HG03460 (cell line): ENCODE data around the gene ACSL3.

Experiments used
- ATAC-seq: cut with Tn5 transposase; IDR thresholded peaks from one replicate; pipeline ENCODE4 v1.9.1; 2021; ENCODE audit not compliant: unreplicated experiment

The ACSL3 gene

GRCh38 chr2:222878877-222879603 is 18.2 kb downstream of the ACSL3 start:
- ATAC-seq = no peak

DNA sequence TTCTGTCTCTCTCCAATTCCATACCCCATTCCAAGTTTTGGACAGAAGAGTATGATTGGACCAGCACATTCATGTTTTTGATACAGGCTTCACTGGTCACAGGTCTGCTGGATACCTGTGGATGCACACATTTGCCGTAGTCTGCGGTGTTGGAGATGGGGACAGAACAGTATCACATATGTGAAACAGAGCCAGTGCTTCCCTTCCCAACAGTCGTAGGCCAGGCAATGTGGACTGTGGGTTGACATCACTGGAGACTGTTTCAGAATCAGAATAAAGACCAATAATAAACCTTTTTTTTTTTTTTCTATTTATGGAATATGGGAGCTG is 18.7 kb downstream of the ACSL3 start:
- ATAC-seq = no peak

DNA sequence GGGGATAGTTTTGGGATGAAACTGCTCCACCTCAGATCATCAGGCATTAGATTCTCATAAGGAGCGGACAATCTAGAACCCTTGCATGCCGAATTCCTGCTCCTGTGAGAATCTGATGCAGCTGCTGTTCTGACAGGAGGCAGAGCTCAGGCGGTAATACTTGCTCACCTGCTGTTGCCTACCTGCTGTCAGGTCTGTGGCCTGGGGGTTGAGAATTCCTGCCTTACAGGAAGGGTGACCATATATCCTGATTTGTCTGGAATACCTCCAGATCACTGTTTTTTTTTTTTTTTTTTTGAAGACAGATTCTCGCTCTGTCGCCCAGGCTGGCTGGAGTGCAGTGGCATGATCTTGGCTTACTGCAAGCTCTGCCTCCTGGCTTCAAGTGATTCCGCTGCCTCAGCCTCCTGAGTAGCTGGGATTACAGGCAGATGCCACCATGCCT is 21.7 kb downstream of the ACSL3 start:
- no peak for ATAC-seq

- no peak for ATAC-seq
Observed at GRCh38 chr2:222883420-222883819, 22.6 kb downstream of the ACSL3 start.

- no peak for ATAC-seq
Observed at GRCh38 chr2:222884114-222884771, 23.4 kb downstream of the ACSL3 start.

GRCh38 chr2:222884805-222885424 is 24.1 kb downstream of the ACSL3 start:
- no peak for ATAC-seq

- no peak for ATAC-seq
Observed at GRCh38 chr2:222887124-222887523, 26.3 kb downstream of the ACSL3 start.

- no peak for ATAC-seq
Observed at GRCh38 chr2:222888716-222889115, 27.9 kb downstream of the ACSL3 start.

DNA sequence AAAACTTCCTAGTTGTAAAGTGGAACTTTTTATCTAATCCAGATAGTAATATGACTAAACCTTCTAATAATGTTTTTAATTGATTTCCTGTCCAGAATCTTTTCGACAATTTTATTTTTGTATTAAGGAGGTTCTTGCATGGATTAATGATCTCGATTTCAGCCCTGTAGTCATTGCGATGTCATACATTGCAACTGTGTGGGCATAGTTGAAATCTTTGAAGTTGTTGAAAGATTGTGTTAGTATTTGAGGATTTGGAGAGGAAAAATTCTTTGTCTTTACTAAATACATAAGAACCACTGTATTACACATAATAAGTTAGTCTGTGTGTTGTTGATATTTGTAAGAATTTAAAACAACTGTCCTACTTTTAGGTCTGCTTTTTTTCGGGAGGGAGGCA is 31.1 kb downstream of the ACSL3 start:
- ATAC-seq = no peak

DNA sequence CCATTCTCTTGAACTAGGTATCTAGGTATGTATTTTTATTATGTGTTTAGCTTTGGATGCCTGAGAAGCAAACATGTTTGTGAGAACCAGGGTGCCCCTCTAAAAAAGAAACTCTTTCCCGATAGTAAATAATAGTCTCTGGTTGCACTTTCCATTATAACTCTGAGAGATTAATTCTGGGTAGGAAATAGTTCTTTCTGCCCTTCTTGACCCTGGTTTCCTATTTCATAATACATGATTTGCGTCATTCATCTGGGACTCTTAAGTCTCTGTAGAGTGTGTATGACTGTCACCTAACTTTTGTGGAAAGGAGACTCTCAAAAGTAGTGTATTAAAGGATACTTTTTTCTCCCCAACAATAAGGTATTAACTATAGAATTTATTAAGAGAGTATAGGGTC is 31.5 kb downstream of the ACSL3 start:
- ATAC-seq = no peak

DNA sequence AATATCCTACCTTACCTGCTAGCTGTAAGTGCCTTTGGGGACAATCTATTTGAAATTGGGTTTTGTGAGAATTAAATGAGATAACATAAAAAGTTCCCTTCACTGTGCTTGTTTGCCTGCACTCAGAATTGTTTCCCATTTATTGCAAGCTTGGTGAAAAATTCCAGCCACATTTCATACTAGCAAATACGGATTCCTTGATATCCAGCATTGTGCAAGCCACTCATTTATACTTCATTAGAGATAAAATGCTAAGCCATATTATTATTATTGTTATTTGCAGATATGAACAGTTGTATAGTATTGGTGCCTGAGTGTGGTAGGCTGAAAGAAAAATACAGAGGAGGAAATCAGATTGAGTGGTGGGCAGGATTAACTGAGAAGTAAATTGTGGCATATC is 31.9 kb downstream of the ACSL3 start:
- ATAC-seq = no peak

DNA sequence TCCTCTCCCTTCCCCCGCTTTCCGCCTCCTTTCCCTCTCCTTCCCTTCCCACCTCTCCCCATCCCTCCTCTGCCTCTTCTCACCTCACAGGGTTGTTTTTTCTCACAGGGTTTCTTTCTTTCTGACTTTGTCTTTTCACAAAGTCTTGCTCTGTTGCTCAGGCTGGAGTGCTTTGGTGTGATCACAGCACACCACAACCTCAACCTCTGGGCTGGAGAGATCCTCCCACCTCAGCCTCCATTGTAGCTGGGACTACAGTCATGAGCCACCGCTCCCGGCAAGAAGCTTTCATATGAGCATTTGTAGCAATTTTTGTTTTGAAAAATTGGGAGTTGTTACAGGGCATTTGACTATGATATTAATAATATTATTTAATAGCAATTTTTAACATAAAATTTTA is 32.9 kb downstream of the ACSL3 start:
- no peak for ATAC-seq

DNA sequence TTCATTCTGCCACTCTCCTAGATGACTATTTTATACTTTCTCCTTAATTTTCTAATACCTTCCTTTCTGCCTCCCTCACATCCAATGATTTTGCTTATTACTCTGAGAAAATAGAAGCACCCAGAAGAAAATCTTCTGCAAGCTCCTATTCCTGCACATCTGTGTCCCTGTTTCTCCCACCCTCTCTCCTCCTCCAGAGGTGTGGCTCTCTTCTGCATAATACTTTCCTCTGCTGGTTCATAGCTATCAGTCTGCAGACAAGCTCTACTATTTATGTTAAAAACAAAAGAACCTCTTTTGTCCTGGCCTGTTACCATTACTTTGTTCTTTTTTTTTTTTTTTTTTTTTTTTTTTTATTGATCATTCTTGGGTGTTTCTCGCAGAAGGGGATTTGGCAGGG is 34.3 kb downstream of the ACSL3 start:
- no peak for ATAC-seq

- no peak for ATAC-seq
Observed at GRCh38 chr2:222897898-222898297, 37.1 kb downstream of the ACSL3 start.

GRCh38 chr2:222899413-222900181 is 38.8 kb downstream of the ACSL3 start:
- no peak for ATAC-seq

GRCh38 chr2:222900354-222900753 is 39.5 kb downstream of the ACSL3 start:
- no peak for ATAC-seq

DNA sequence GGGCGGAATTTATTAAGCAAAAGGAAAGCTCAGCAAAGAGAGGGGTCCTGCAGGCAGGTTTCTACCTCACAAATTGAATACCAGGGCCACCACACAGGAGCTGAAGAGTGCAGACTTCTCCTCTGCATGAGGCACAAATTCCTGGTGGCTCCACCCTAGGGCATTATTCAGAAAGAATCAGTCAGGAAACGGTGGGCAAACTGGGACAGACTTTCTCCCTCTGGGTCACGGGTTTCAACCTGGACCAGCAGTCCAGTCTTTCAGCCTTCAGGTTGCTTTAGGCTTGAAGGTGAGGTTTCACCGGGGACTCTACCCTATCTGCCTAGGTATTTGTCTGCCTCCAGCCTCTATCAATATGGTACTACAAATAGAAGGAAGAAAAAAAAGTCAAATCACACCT is 41.8 kb downstream of the ACSL3 start:
- no peak for ATAC-seq

DNA sequence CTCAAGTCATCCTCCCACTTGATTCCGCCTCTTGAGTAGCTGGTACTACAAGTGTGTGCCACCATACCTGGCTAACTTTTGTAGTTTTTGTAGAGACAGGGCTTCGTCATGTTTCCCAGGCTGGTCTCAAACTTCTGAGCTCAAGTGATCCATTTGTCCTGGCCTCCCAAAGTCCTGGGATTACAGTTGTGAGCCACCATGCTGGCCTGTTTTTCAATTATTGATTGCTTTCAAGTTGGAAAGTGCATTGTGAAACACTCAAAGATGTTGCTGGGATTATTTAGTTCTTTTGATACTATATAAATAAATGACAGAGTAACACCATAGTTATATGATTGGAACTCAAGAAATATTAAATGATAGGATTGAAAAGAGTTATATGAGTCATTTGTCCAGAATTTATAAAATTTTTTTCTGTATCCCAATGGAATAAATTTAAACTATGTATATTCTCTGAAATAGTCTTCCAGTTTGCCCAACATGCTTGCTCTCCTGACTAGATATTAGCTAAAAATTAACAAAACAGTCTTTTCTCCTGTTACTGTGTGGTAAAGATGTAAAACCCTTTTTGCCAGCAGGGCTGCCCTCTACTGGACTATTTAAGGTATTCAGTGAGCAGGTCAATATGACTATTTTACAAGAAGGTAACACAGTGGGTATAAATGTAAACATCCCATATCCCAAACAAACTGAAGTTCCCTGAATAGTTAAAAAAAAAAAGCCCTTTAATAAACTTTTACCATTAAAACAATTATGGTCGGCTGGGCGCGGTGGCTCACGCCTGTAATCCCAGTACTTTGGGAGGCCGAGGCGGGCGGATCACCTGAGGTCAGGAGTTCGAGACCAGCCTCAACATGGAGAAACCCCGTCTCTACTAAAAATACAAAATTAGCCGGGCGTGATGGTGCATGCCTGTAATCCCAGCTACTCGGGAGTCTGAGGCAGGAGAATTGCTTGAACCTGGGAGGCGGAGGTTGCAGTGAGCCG is 42.7 kb downstream of the ACSL3 start:
- ATAC-seq = peak; percentile 84

DNA sequence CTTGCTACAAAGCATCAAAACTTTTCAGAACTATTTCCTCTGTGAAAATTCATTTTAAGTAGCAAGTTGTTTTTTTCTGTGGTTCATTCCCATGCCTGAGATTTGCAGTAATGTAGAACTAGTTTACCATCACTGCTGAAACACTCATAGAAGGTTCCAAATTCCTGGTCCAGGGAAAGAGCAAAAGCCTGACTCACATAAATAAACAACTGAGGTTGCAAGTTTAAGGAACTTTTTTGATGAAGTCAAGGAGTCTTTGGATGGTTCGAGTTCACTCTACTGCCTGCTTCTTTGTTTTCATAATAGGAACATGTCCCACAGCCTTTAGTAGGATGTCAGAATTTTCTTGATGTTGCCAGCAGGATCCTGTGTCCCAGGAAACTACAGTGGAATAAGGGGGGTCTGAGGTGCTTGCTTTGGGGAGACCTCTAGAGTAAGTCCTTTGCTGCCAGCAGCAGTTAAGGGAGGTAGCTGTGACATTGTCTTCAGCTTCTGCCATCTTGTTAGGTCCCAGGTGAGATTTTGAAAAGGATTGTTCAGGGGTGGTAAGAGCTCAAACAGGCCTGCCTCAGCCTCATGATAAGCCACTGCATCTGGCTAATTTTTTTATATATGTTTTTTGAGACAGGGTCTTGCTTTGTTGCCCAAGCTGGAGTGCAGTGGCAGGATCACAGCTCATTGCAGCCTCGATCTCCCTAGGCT is 43.9 kb downstream of the ACSL3 start:
- ATAC-seq = no peak

DNA sequence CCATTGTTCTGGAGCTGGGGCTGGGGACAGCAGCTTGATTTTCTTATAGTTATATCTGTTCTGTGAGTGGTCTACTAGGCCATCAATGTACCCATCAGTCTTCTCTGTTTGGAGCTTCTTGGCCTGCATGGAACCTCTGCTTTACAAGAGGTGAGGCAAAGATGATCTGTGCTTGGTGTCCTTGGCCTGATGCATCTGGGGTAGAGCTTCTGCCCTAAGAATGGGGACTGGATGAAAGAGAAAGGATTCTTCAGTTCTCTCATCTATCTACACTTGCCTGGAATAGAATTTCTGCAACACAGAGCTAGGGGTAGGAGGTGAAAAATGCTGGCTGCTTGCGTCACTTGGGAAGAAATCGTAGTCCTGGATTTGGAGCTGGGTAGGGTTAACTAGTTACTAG is 46.2 kb downstream of the ACSL3 start:
- ATAC-seq = no peak
